ENCODE measurements around the gene UBE2QL1.

GRCh38 chr5:6484899-6485298 is 36.2 kb downstream of the UBE2QL1 start:
- TF ChIP-seq POLR2AphosphoS5 (IDR thresholded peaks at IDR 0.05) (no peak), CTCF (IDR thresholded peaks at IDR 0.05) (no peak), EP300 (IDR thresholded peaks at IDR 0.05) (no peak)
